HEK293 (cell line): ENCODE data around the gene TBC1D19.

Source experiments
- CTCF ChIA-PET: fragments of 350-600 bp; formaldehyde crosslinking; extraction: SDS; loops from one replicate; lab custom pipeline; 2021; ENCODE audit warnings: antibody characterized with exemption; lab: Yijun Ruan, JAX
- POLR2A ChIA-PET: fragments of 300-600 bp; formaldehyde crosslinking; extraction: SDS; loops from one replicate; lab custom pipeline; 2020; ENCODE audit warnings: antibody characterized with exemption, inconsistent platforms; lab: Yijun Ruan, JAX
- H3K27ac ChIP-seq: fragments of 200-500 bp; sonication (Bioruptor generic); 2 replicates; pipeline ENCODE4 v1.5.1; 2014; ENCODE audit warnings: low read depth, low read length, control low read depth, inconsistent platforms; ENCODE audit errors: extremely low read depth
- H3K36me3 ChIP-seq, 2 experiments: fragments of 200-500 bp in 1 of 2; sonication (Bioruptor generic) in 1 of 2; 1 replicate in 1 of 2; 2 replicates in 1 of 2; pipeline ENCODE4 v1.5.1; 2014 to 2017; ENCODE audit warnings: inconsistent platforms in 2 of 2, low read length in 2 of 2; ENCODE audit not compliant: control insufficient read depth in 2 of 2, insufficient read depth in 1 of 2
- H3K4me1 ChIP-seq: fragments of 200-500 bp; sonication (Bioruptor generic); 2 replicates; pipeline ENCODE4 v1.5.1; 2014; ENCODE audit warnings: mild to moderate bottlenecking, low read length, inconsistent platforms; ENCODE audit not compliant: control insufficient read depth, insufficient read depth
- H3K4me3 ChIP-seq: 2 replicates; pipeline ENCODE4 v1.5.1; 2011; ENCODE audit warnings: low read depth, mild to moderate bottlenecking, control low read depth, low read length, moderate library complexity
- H3K9me3 ChIP-seq: fragments of 200-500 bp; sonication (Bioruptor generic); 2 replicates; pipeline ENCODE4 v1.5.1; 2014; ENCODE audit warnings: low read depth, low read length, inconsistent platforms; ENCODE audit not compliant: control insufficient read depth, insufficient read depth
- CTCF ChIP-seq: fragments of 450-650 bp; formaldehyde crosslinking; IDR thresholded peaks from 2 replicates; pipeline ENCODE4 v1.5.1; 2016; ENCODE audit warnings: missing biosample characterization, missing genetic modification characterization
- HOXC10 ChIP-seq: sonication (generic); formaldehyde crosslinking; IDR thresholded peaks from 2 replicates; pipeline ENCODE4 v1.8.1; 2023; ENCODE audit warnings: mild to moderate bottlenecking, missing genetic modification reagents
- PATZ1 ChIP-seq: fragments of 450-650 bp; formaldehyde crosslinking; IDR thresholded peaks from 2 replicates; pipeline ENCODE4 v1.5.1; 2016; ENCODE audit warnings: missing biosample characterization, missing genetic modification characterization
- YY1 ChIP-seq: fragments of 450-650 bp; formaldehyde crosslinking; IDR thresholded peaks from 2 replicates; pipeline ENCODE4 v1.5.1; 2018; ENCODE audit warnings: missing biosample characterization, missing genetic modification characterization
- ZEB2 ChIP-seq: fragments of 450-650 bp; formaldehyde crosslinking; IDR thresholded peaks from 2 replicates; pipeline ENCODE4 v1.5.1; 2016; ENCODE audit warnings: missing biosample characterization, missing genetic modification characterization
- ZNF174 ChIP-seq: fragments of 450-650 bp; formaldehyde crosslinking; IDR thresholded peaks from 2 replicates; pipeline ENCODE4 v1.5.0; 2017; ENCODE audit warnings: missing biosample characterization, mild to moderate bottlenecking, missing genetic modification characterization
- ZNF292 ChIP-seq: fragments of 450-650 bp; formaldehyde crosslinking; IDR thresholded peaks from 2 replicates; pipeline ENCODE4 v1.5.1; 2016; ENCODE audit warnings: low read depth, missing biosample characterization, missing genetic modification characterization, borderline replicate concordance
- ZNF354C ChIP-seq: fragments of 450-650 bp; formaldehyde crosslinking; IDR thresholded peaks from 2 replicates; pipeline ENCODE4 v1.5.1; 2016; ENCODE audit warnings: missing biosample characterization, missing genetic modification characterization, low read depth, borderline replicate concordance
- ZNF362 ChIP-seq: fragments of 450-650 bp; formaldehyde crosslinking; IDR thresholded peaks from 2 replicates; pipeline ENCODE4 v1.5.1; 2016; ENCODE audit warnings: missing biosample characterization, missing genetic modification characterization
- ZNF558 ChIP-seq: fragments of 450-650 bp; formaldehyde crosslinking; IDR thresholded peaks from 2 replicates; pipeline ENCODE4 v1.5.1; 2016; ENCODE audit warnings: missing biosample characterization, missing genetic modification characterization
- ZNF639 ChIP-seq: fragments of 450-650 bp; formaldehyde crosslinking; IDR thresholded peaks from 2 replicates; pipeline ENCODE4 v1.5.1; 2016; ENCODE audit warnings: missing biosample characterization, missing genetic modification characterization
- ZNF76 ChIP-seq: fragments of 450-650 bp; formaldehyde crosslinking; IDR thresholded peaks from 2 replicates; pipeline ENCODE4; 2016; ENCODE audit warnings: low read depth, missing biosample characterization, missing genetic modification characterization, borderline replicate concordance
- ZNF776 ChIP-seq: fragments of 450-650 bp; formaldehyde crosslinking; IDR thresholded peaks from 2 replicates; pipeline ENCODE4 v1.5.0; 2017; ENCODE audit warnings: missing biosample characterization, missing genetic modification characterization, borderline replicate concordance
- ZSCAN18 ChIP-seq: fragments of 450-650 bp; formaldehyde crosslinking; IDR thresholded peaks from 2 replicates; pipeline ENCODE4 v1.5.1; 2016; ENCODE audit warnings: missing biosample characterization, missing genetic modification characterization
- ZSCAN30 ChIP-seq: fragments of 450-650 bp; IDR thresholded peaks from 2 replicates; pipeline ENCODE4 v1.5.1; 2018; ENCODE audit warnings: missing biosample characterization, mild to moderate bottlenecking, missing genetic modification characterization, moderate library complexity
- TF ChIP-seq, protein P1 (sequence below): fragments of 450-650 bp; formaldehyde crosslinking; IDR thresholded peaks from 2 replicates; pipeline ENCODE4 v1.5.1; 2016; ENCODE audit warnings: missing biosample characterization, missing genetic modification characterization
- TF ChIP-seq, protein P2 (sequence below): fragments of 450-650 bp; formaldehyde crosslinking; IDR thresholded peaks from 2 replicates; pipeline ENCODE4 v1.5.1; 2016; ENCODE audit warnings: missing biosample characterization, missing genetic modification characterization, borderline replicate concordance

The TBC1D19 gene

GRCh38 chr4:26731351-26732035 lies 147.6 kb downstream of the TBC1D19 start (continued):
- TF ChIP-seq CTCF (tag by site-specific recombination) (no peak), ZNF558 (no peak), ZNF354C (no peak), ZSCAN18 (tag by site-specific recombination) (no peak)
- TF ChIP-seq, protein P1, sequence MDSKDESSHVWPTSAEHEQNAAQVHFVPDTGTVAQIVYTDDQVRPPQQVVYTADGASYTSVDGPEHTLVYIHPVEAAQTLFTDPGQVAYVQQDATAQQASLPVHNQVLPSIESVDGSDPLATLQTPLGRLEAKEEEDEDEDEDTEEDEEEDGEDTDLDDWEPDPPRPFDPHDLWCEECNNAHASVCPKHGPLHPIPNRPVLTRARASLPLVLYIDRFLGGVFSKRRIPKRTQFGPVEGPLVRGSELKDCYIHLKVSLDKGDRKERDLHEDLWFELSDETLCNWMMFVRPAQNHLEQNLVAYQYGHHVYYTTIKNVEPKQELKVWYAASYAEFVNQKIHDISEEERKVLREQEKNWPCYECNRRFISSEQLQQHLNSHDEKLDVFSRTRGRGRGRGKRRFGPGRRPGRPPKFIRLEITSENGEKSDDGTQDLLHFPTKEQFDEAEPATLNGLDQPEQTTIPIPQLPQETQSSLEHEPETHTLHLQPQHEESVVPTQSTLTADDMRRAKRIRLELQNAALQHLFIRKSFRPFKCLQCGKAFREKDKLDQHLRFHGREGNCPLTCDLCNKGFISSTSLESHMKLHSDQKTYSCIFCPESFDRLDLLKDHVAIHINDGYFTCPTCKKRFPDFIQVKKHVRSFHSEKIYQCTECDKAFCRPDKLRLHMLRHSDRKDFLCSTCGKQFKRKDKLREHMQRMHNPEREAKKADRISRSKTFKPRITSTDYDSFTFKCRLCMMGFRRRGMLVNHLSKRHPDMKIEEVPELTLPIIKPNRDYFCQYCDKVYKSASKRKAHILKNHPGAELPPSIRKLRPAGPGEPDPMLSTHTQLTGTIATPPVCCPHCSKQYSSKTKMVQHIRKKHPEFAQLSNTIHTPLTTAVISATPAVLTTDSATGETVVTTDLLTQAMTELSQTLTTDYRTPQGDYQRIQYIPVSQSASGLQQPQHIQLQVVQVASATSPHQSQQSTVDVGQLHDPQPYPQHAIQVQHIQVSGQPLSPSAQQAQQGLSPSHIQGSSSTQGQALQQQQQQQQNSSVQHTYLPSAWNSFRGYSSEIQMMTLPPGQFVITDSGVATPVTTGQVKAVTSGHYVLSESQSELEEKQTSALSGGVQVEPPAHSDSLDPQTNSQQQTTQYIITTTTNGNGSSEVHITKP = no peak
- TF ChIP-seq, all 188 proteins: peak for 0

DNA sequence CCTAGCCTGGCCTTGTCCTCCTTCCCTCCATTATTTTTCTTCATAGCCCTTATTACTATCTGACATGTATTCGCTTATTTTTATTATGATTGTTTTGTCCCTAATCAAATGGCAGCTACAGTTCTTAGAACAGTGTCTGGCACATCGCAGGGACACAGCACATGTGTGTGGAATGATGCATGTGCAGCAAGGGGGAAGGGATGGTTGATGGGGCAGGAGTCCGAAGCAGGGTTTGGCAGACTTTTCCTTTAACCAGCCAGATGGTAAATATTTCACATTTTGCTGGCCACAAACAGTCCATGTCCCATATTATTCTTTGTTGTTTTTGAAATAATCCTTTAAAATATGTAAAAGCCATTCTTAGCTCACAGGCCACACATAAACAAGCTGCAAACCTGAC lies 148.5 kb downstream of the TBC1D19 start:
- Histone ChIP-seq H3K4me1 (no peaks in the 10 kb centered on the region), H3K9me3 (no peaks in the 10 kb centered on the region), H3K27ac (no peak overlapping the region), H3K36me3 (no peaks in the 10 kb centered on the region), H3K4me3 (no peak overlapping the region)
- CTCF ChIA-PET = interaction anchor here (0.7 kb wide), 1 partner anchor 458 kb away, joined by 3 read pairs; no protein-coding TSS in a partner anchor
- no peak for TF ChIP-seq HOXC10
- no peak for TF ChIP-seq ZNF776 (tag by site-specific recombination)
- TF ChIP-seq ZSCAN30 (tag by site-specific recombination) = no peak
- TF ChIP-seq ZNF362 = no peak
- no peak for TF ChIP-seq ZNF639 (tag by site-specific recombination)
- TF ChIP-seq ZEB2 (tag by site-specific recombination) = no peak
- no peak for TF ChIP-seq ZNF292 (tag by site-specific recombination)
- no peak for TF ChIP-seq PATZ1 (tag by site-specific recombination)
- TF ChIP-seq, protein P2, sequence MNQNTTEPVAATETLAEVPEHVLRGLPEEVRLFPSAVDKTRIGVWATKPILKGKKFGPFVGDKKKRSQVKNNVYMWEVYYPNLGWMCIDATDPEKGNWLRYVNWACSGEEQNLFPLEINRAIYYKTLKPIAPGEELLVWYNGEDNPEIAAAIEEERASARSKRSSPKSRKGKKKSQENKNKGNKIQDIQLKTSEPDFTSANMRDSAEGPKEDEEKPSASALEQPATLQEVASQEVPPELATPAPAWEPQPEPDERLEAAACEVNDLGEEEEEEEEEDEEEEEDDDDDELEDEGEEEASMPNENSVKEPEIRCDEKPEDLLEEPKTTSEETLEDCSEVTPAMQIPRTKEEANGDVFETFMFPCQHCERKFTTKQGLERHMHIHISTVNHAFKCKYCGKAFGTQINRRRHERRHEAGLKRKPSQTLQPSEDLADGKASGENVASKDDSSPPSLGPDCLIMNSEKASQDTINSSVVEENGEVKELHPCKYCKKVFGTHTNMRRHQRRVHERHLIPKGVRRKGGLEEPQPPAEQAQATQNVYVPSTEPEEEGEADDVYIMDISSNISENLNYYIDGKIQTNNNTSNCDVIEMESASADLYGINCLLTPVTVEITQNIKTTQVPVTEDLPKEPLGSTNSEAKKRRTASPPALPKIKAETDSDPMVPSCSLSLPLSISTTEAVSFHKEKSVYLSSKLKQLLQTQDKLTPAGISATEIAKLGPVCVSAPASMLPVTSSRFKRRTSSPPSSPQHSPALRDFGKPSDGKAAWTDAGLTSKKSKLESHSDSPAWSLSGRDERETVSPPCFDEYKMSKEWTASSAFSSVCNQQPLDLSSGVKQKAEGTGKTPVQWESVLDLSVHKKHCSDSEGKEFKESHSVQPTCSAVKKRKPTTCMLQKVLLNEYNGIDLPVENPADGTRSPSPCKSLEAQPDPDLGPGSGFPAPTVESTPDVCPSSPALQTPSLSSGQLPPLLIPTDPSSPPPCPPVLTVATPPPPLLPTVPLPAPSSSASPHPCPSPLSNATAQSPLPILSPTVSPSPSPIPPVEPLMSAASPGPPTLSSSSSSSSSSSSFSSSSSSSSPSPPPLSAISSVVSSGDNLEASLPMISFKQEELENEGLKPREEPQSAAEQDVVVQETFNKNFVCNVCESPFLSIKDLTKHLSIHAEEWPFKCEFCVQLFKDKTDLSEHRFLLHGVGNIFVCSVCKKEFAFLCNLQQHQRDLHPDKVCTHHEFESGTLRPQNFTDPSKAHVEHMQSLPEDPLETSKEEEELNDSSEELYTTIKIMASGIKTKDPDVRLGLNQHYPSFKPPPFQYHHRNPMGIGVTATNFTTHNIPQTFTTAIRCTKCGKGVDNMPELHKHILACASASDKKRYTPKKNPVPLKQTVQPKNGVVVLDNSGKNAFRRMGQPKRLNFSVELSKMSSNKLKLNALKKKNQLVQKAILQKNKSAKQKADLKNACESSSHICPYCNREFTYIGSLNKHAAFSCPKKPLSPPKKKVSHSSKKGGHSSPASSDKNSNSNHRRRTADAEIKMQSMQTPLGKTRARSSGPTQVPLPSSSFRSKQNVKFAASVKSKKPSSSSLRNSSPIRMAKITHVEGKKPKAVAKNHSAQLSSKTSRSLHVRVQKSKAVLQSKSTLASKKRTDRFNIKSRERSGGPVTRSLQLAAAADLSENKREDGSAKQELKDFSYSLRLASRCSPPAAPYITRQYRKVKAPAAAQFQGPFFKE = no peak
- no peak for TF ChIP-seq ZNF76 (tag by site-specific recombination)
- TF ChIP-seq YY1 (tag by site-specific recombination) = no peak
- no peak for TF ChIP-seq ZNF174 (tag by site-specific recombination)
- POLR2A ChIA-PET = no interaction called here
